HepG2 (cell line): ENCODE results near the gene PPCDC. TPM values are rescaled to one million over a fixed set of nuclear protein-coding genes. Genes with fewer than 3 reads are reported as not detected.

Source experiments
- JUND ChIP-seq: sonication (generic); formaldehyde crosslinking; IDR thresholded peaks from 2 replicates; pipeline ENCODE4 v1.8.0; 2022; ENCODE audit warnings: mild to moderate bottlenecking, missing genetic modification reagents
- KAT2B ChIP-seq: fragments of 150-350 bp; IDR thresholded peaks from 2 replicates; pipeline ENCODE4 v1.6.1; 2014; ENCODE audit warnings: low read depth, low read length, borderline replicate concordance
- KDM6A ChIP-seq: IDR thresholded peaks from 2 replicates; pipeline ENCODE4 v1.6.1; 2016; ENCODE audit warnings: low read depth
- PHF21A ChIP-seq: sonication (generic); formaldehyde crosslinking; IDR thresholded peaks from 2 replicates; pipeline ENCODE4 v1.5.0; 2020; ENCODE audit warnings: mild to moderate bottlenecking, missing genetic modification reagents
- RARA ChIP-seq: IDR thresholded peaks from 2 replicates; pipeline ENCODE4 v1.6.1; 2016; ENCODE audit warnings: missing genetic modification reagents, missing compliant biosample characterization
- ZBTB40 ChIP-seq, 2 experiments: fragments of 450-650 bp in 1 of 2; sonication (generic) in 1 of 2; formaldehyde crosslinking in 1 of 2; IDR thresholded peaks; 2 replicates each; pipeline versions ENCODE4 v1.6.1 to v1.8.0; 2016 to 2022; ENCODE audit warnings: antibody characterized with exemption in 1 of 2, mild to moderate bottlenecking in 1 of 2, missing genetic modification reagents in 1 of 2
- ZBTB44 ChIP-seq: sonication (generic); formaldehyde crosslinking; IDR thresholded peaks from 2 replicates; pipeline ENCODE4 v1.4.0; 2020; ENCODE audit warnings: missing genetic modification reagents
- polyA plus RNA-seq, 8 experiments: library from polyadenylated mRNA; depleted of rRNA in 3 of 8; stranded (reverse) in 7 of 8; unstranded in 1 of 8; fragments of >200 nt; fragmentation: Illumina TruSeq in 4 of 8; extraction: Trizol in 4 of 8; gene quantifications; 2 replicates each; pipeline versions ENCODE4 v1.2.1 to v1.2.3, GENCODE V29; 2011 to 2016; ENCODE audit warnings: low read depth in 4 of 8, missing spikeins in 1 of 8, mixed read lengths in 1 of 8; ENCODE audit not compliant: insufficient read depth in 1 of 8
- total RNA-seq, 5 experiments: library from RNA; depleted of rRNA; stranded (reverse); fragments of >200 nt; fragmentation: Illumina TruSeq; extraction: Trizol; gene quantifications; 2 replicates each; pipeline ENCODE4 v1.2.3, GENCODE V29; 2016; ENCODE audit warnings: low read depth in 1 of 5

PPCDC gene
- total and polyA plus RNA-seq, 2 of the 13 experiments (the other 11 are each of a cell fraction or from before 2014, with no cell fraction given): 12.3 to 12.8 TPM

DNA sequence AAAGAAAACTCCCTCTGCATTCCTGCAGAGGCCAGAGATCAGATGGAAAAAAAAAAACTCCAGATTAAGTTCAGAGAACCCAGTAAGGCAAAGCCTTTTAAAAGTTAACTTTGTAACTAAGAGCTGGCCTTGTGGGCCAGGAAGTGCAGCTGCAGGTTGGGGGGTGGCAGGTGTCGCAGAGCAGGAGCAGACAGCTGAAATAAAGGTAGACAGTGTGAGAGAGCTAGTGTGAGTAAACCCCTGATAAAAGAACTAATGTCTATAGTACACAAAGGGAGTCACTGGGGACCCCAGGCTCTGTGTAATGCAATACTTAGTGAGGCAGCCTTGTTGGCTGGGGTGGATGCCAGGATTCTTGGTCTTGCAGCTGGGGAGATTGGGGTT, 42.1 kb downstream of the PPCDC start (continued):
- TF ChIP-seq ZBTB40 (IDR thresholded peaks at IDR 0.05): no peak
- TF ChIP-seq ZBTB40 (CRISPR knock-in tag; IDR thresholded peaks at IDR 0.05): no peak
- no peak for TF ChIP-seq KAT2B
- no peak for TF ChIP-seq ZBTB44 (CRISPR knock-in tag)
- TF ChIP-seq JUND (CRISPR knock-in tag): no peak
- 0 out of 2 replicates have a peak, but pooled peaks have one; percentile 22 for TF ChIP-seq KDM6A (CRISPR knock-in tag)
- TF ChIP-seq PHF21A (CRISPR knock-in tag): peak; percentile 83
- peak; percentile 55; the same call in 1 of the 2 replicates for TF ChIP-seq RARA (CRISPR knock-in tag)
- TF ChIP-seq, all 625 proteins: peak for 103
